NCI-H2171 (cell line): ENCODE data around the gene SRBD1.
A peak's percentile ranks its signal among the peaks of the same experiment; 100 is the strongest.

Experiments
- DNase-seq: peaks from one replicate; lab custom pipeline; 2025; lab: John Stamatoyannopoulos, UW

Gene SRBD1

DNA sequence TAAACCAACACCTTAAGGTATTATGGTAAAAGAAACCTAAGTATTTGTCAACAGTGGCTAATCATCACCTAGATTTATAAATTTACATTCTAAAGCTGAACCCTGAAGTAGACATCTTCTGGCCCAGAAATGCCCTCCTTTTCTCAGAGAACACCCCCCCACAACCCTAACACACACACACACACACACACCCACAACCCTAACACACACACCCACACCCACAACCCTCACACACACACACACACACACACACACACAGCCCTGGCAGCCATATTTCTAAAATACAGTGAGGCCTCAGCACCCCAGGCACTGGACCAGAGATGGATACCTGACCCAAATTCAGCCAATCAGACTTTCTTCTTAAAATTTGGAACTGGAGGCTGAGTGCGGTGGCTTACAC, 14.3 kb downstream of the SRBD1 start:
- no peak for DNase-seq

DNA sequence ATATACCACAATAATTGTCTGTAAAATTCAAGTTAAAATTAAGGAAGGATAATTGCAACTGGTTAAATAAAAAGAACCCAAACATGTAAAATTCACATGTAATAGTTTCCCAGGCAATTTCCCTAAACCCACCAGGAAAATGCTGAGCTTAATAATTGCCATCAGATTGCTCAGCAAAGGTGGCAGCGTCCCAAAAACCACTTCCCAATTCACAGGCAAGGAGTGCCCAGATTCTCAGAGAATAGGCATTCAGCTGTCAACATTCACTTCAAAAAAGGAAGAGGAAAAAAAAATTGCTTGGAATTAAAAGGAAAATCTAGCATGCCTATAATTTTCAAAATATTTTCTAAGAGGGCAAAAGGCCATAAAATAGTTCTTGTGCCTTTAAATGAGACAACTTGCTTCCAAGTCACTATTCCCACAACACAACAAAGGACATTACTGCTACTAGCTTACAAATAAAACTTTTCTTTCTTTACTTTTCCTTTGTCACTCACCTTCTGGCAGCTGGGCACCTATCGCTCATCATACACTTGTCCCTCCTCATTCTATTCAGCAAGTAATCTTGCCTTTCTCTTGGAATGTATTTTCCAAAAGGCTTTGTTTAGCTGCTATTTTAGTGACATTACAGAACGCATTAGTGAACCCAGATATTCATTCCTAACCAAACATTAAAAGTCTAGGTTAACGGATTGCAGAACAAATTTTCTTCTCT, 15.2 kb downstream of the SRBD1 start:
- DNase-seq: no peak

DNA sequence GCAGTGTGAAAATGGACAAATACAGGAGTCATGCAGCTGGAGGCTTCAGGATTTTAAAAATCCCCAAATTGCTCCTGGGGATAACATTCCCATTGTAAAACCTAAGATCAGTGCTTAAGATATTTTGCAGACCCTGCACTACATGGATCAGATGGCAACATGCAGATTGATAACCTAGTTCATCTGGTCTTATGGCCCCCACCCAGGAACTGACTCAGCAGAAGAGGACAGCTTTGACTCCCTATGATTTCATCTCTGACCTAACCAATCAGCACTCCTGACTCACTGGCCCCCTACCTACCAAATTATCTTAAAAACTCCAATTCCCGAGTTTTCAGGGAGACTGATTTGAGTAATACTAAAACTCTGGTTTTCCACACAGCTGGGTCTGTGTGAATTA, 20.0 kb downstream of the SRBD1 start:
- DNase-seq: no peak

DNA sequence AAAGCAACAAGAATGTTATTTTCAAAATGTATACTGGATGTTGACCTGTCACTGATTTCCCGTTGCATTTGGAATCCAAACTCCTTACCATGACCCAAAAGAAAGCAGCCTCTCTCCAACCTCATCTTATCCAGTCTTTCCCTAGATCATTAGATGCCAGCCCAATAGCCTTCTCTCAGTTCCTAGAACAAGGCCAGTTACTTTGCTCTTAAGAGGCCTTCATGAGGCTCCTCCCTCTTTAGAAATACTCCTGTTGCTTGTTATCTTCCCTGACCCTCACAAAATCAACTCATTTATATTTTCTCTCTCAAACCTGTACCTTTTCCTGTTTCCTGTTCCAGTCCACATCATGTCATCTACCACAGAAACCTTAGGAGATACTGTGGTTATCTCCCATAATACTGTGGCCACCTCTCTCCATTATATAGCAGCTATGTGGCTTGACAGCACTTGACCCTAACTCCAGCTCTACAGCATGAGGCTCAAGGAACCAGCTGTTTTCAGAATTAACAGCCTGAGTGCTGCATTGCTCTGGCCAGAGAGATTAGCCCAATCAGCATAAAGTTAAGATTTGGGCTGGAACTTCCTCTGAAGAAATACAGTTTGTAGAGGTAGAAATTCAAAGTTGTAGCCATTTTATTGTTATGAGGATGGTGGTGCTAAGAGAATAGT, 22.8 kb downstream of the SRBD1 start:
- DNase-seq: no peak

DNA sequence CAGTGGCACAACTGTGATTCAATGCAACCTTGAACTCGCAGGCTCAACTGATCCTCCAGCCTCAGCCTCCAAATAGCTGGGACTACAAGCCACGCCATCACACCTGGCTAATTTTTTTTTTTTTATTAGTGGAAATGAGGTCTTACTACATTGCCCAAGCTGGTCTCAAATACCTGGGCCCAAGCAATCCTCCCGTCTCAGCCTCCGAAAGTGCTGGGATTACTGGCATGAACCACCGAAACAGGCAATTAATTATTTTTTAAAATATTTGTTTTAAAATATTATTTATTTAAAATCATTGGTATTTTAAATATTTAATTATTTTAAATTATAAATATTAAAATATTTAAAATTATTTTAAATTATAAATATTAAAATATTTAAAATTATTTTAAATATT, 24.5 kb downstream of the SRBD1 start:
- DNase-seq: no peak

DNA sequence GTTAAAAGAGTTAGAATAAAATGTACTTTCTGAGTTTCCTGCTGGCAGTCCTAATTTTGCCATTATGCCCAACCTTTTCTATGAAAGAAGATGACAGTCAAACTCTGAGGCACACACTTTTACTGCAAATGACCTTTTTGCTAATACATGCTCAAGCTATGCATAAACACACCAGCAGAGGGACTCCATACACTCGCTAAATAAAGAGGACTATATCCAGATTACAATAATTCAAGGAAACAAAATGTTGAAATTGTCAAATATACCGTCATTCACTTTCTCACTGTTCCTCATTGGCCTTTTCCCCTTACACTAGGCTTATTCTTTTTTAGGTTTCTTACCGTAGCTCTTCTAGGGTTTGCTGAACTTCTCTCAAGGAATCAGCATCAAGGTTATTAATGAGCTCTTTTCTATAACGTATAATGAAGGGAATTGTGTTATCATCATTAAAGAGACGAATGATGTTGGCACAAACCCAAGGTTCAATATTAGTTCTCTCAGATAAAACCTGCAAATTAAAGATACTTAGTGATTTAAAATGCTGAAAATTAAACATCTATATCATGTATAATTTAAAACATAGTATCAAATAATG, 25.7 kb downstream of the SRBD1 start:
- peak; percentile 15 for DNase-seq

DNA sequence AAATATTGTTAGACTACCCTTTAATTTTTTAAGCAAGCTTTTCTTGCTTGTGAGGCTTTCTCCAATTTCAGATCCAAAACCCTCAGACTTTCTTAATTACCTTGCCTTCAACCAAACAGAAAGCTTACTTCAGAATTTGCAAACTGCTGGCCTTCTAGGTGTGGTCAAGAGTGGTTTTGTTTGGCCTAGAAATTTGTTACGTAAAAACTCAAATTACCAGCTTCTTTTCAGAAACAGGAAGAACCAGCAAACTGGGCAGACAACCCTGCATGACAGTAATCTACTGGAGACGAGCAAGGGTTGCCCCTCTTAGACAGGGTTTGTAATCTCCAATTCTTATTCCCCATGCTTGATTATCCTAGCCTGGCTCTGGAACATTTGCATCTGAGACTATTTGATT, 27.1 kb downstream of the SRBD1 start:
- no peak for DNase-seq

DNA sequence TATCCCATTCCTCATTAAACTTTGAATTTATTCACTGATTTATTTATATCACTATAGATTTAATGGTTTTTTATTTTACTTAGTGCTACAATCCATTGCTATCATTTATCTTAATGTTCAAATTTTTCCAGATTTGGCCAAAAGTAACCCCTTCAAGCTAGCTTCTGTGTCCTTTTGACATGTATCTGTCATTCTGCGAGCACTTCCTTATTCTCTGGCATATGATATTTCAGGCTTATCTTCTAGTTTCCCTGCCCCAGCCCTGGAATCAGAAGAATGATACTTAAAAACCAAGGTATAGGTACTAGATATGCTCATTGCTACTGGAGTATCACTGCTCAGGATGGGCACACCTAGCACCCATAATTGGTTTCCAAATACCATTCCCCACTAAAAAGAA, 28.5 kb downstream of the SRBD1 start:
- DNase-seq: no peak

DNA sequence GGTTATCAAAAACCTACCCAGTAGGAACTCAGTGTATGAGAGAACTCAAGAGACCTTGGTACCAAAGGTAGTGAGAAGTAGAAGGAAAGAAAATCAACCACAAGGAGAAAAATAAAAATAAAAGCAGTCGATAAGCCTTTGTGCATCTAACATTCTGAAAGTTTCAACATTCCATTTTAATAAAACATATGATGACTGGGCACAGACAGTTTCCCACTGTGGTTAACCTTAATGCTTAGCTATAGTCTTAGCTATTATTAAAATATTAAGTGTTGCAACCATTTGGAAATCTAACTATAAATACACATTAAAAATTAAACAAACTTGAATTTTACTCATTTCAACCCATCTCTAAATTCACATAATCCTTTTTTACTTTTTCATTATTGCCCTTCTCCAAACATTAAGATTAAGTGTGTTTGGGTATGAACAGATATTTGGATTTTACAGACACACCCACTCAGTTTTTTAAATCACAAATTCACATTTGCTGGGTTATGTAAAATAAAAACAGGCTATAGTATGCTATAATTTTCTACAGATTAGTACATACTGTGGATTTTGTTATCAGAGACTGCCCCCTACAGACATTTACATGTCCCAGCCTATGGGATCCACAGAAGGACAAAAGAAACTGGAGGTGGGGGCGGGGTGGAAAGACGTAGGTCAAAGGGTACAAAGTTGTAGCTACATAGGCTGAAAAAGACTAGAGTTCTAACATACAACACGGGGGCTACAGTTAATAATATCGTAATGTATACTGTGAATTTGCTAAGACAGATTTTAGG, 32.8 kb downstream of the SRBD1 start:
- DNase-seq: no peak

DNA sequence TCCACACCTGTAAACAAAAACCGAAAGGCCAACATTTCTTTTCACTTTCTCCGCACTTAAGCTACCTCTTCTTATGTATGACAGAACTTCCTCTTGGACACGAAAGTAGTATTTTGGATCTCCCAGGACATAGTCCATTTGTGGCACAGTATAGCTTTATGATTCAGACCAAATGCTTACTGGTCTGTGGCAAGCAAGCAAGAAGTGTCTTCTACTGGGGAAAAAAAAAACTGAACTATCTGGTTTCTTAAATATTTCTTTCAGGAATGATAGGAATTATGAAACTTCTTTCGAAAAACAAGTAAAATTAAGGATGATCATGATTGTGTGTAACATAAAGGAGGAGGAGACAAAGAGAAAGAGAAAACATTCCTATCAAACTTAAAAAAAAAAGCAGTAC, 33.6 kb downstream of the SRBD1 start:
- DNase-seq: no peak

DNA sequence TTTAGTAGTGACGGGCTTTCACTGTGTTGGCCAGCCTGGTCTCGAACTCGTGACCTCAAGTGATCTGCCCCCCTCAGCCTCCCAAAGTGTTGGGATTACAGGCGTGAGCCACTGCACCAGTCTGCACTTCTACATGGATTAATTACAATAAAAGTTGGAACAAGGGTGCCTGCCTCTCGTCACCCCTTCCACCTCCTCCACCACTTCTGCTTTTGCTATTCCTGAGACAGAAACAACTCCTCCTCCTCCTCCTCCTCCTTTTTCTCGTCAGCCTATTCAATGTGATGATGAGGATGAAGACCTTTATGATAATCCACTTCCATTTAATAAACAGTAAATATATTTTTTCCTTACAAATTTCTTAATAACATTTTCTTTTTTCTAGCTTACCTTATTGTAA, 35.2 kb downstream of the SRBD1 start:
- no peak for DNase-seq

DNA sequence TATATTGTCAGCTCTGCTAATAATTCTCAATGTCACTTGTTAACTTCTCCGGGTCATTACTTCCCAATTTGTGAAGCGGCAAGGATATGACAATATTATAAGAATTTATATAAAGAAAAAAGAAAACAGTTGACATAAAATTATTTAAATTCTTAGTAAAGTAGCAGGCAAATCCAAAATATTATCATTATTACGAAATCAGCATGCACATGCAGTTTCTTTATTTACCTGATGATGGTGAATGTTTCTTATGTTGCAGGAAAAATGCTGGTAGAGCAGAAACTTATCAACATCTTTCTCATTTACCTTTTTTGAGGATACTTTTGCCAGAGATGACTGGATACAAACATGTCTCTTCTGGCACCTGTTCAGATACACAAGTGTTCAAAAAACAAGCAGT, 38.1 kb downstream of the SRBD1 start:
- no peak for DNase-seq

DNA sequence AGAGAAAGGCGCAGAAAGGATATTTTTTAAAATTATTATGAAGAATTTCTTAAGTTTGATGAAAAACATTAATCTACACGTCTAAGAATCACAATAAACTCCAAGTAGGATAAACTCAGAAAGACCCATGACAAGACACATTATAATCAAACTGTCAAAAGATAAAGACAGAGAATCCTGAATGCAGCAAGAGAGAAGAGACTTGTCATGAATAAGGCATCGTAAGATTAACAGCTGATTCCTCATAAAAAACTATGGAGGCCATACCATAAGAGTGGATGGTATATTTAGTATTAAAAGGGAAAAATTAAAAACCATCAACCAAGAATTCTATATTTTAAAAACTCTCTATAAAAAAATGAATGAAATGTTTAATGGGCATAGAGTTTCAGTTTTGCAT, 39.1 kb downstream of the SRBD1 start:
- no peak for DNase-seq

DNA sequence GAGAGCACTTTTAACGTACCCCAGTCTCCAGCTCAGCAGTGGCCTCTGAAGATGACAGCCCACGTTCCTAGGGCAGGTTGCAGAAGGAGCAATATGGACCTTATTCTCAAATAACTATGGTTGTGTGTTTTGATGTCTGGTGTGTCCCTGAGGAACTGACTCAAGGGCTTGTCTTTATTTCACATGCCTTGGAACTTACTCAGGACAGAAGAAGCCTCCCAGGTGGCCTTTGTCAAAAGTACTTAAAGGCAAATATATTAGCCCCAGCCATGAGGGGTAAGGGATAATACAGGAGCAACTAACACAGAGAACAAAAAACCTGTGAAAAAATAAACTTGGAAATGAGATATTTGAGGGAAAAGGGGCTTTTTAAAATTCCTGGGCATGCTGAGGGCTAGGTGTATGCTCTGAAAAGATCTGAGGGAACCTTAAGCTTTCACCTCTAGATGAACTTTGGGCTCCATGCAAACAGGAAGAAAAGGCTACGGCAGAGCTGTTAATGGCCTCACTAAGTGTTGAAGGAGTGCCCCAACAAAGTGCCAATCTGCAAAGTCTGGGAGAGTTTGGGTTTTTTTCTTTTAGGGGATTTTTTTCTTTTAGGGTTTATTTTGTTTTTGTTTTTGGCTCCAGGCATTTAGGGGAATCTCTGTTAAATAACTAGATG, 40.3 kb downstream of the SRBD1 start:
- DNase-seq: no peak

DNA sequence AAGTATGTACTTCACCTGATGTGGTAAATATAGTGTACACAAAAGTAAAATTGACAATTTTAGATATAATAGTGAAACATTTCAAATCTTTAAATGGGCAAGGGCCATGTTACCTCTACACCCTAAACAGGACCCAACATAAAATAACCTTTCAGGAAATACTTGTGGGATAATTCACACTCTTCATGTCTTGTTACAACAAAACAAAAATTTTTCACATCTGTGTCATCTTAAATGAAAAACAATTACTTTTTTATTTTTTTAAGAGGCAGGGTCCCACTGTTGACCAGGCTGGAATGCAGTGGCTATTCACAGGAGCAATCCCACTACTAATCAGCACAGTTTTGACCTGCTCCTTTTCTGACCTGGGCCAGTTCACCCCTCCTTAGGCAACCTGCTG, 42.1 kb downstream of the SRBD1 start:
- no peak for DNase-seq

DNA sequence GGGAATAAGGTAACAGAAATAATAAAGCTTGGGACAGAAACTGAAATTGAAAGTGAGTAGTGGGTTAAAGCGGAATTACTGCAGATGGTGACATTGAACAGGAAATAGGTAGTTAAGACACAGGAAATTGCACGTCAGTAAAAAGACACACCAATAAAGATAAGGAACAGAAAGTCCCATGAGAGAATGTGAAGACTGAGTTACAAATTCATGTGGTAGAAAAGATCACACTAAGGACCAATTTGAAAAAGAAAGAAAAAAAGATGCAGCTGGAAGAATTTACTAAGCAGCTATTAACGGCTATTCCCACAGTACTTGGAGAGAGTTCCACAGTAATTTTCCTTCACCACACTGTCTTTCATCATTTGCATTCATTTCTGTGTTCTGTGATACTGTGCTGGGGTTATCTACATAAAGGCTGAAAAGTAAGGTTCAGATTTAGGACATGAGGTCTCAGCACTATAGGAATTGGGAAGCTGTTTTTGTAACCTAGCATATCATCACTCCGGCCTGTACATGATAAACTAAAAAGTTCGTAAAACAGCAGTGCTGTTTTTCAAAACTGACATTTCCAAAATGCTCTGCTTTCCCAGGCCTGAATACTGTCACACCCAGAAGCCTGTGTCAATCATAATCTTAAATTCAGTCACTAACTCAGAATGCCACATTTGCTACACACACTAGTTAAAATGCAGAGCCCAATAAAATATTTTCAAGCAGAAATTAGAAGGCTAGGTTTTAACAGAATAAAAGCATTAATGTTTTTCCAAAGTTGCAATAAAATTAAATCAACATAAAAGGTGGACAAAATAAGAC, 42.9 kb downstream of the SRBD1 start:
- no peak for DNase-seq

DNA sequence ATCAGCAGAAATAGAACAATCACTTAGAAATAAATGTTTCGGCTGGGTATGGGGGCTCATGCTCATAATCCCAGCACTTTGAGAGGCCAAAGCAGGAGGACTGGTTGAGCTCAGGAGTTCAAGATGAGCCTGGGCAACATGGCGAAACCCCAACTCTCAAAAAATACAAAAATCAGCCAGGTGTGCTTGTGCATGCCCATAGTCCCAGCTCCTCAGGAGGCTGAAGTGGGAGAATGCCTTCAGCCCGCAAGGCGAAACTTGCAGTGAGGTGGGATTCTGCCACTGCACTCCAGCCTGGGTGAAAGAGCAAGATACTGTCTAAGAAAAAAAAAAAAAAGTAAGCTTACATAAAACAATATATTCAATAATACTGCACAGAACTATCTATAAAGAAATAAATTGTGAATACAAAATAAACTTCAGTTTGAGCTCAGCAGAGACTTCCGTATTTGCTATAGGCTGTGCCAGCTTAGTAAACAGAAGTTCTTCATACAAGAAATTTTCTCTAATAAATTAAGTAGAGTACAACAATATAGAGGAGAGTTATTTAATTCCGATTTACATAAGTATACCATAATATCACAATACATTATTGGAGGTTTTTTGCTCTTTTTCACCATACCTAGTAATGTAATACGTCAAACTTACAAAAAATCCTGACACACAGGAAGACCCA, 43.6 kb downstream of the SRBD1 start:
- DNase-seq: no peak

DNA sequence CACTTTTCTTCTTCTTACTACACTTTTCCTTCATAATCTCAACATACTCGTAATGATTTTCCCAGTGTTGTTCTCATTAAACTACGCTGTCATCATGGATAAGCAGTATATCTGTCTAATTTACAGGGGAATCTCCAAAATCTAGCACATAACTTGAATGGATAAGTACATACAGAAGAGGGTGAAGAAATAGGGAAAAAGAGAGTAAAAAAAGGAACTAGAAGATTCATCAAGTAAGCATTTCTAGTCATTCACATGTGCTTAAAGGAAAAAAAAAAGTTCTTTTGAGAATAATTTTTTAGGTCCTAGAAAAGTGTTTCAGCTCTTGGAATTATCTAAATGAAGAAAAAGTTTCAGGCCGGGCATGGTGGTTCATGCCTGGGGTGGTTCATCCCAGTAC, 51.6 kb downstream of the SRBD1 start:
- no peak for DNase-seq

DNA sequence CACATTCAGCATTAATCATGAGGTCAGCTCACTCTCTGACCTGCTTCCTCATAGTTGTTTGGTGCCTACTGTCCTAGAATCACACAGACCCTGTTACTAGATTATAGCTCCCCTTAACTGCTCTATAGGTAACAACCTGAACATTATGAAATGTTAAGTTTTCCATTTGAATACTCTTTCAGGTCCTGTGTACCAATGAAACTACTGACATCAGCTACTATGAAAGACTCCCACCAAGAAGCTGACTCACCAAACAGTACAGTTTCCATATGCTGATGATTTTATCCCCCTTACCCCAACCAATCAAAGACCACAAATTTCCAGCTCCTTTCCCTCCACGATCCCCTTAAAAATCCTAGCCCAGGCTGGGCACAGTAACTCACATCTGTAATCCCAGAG, 56.3 kb downstream of the SRBD1 start:
- no peak for DNase-seq

DNA sequence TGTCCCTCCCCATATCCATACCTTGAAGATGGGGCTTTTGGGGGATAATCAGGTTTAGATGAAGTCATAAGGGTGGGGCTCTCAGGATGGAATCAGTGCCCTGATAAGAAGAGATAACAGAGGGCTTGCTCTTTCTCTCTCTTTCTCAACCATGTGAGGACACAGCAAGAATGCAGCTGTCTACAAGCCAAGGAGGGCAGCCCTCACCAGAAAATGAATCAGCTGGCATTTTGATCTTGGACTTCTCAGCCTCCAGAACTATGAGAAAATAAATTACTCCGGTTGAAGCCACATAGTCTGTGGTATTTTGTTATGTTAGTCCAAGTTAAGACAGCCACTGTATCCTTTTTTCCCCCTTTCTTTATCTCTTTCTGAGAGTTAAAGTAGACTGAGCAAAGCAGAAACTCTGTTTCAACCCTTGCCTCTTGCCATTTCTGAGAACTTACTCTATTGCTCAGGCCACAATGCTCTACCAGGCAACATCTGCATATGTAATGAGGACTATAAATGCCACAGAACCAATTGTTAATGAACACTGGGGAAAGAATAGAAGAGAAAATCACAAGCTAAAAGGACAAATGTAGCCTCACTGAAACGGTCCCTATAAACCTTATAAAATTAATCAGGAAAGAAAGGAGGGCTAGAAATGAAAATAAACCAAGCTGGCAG, 56.9 kb downstream of the SRBD1 start:
- no peak for DNase-seq
